NCI-H69 (cell line): ENCODE measurements around the gene PRDX1.
"Not testable (repeated sequence)": the region's sequence is repeated elsewhere in the genome, so short reads cannot be mapped to it uniquely, and the experiment has no call there.

Experiments
- DNase-seq: peaks from one replicate; lab custom pipeline; 2025; lab: John Stamatoyannopoulos, UW

PRDX1 gene

DNA sequence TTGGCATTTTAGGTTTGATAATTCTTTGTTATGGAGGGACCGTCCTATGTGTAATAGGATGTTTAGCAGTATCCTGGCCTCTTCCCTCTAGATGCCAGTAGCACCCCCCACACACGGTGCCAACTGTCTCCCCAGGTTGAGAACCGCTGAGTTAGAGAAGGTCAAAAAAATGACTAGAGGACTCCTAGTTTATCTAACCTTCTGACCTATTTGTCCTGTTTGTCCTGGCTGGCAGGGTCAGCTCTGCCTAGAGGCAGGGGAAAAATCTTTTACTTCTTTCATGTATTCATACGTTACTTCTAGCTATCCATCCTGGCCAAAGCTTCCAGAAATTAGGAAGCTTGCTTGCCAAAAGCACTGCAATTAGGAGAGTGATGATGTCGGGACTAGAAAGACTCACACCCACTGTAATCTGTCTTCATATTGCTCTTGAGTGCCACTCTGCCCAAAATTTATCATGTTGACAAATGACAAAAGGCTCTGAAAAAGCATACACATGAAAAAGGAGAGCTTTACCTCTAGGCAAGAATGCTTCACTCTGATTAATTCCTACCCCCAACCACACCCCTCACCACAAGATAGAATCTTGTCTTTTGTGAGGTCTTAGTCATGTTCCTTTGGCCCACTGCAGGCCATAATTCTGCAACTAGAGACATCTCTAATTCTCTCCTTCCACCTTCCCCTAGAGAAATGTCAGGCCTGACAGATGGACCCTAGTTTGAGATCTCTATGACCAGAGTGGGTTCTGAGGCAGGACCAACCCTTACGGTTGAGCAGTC lies 14.5 kb upstream of the PRDX1 start:
- no peak for DNase-seq

GRCh38 chr1:45531873-45532272 lies 10.2 kb upstream of the PRDX1 start:
- no peak for DNase-seq

GRCh38 chr1:45530632-45531135 lies 9.0 kb upstream of the PRDX1 start:
- no peak for DNase-seq

DNA sequence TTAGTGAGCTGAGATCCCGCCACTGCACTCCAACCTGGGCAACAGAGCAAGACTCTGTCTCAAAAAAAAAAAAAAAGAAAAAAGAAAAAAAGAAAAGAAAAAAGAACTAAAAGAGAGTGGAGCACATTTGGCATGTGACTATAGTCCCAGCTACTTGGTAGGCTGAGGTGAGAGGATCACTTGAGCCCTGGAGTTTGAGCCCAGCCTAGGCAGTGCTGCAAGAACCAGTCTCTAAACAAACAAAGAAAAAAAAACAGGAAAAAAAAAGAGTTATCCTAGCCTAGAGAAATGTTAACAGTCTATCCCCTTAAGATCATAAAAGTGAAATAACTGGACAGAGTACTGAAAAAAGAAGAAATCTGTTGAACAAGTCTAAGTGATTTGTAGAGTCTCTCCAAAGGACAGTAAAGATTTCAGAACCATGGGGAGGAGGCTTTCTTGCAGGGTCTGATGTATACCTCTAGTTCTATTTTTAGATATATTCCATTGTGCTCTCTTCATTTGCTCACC lies 4.5 kb upstream of the PRDX1 start:
- DNase-seq: peak; percentile 34

DNA sequence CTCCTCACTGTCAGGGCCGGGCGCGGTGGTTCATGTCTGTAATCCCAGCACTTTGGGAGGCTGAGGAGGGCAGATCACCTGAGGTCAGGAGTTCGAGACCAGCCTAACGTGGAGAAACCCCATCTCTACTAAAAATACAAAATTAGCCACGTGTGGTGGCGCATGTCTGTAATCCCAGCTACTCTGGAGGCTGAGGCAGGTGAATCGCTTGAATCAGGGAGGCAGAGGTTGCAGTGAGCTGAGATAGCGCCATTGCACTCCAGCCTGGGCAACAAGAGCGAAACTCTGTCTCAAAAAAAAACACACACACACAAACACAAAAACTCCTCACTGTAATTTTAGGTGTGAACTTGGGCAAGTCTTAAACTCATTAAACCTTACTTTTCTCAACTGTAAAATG lies 2.3 kb upstream of the PRDX1 start:
- DNase-seq: not testable (repeated sequence)

GRCh38 chr1:45523516-45523915 lies 1.8 kb upstream of the PRDX1 start:
- DNase-seq: not testable (repeated sequence)

GRCh38 chr1:45522324-45523104 lies 830 bp upstream of the PRDX1 start:
- peak; percentile 31 for DNase-seq

DNA sequence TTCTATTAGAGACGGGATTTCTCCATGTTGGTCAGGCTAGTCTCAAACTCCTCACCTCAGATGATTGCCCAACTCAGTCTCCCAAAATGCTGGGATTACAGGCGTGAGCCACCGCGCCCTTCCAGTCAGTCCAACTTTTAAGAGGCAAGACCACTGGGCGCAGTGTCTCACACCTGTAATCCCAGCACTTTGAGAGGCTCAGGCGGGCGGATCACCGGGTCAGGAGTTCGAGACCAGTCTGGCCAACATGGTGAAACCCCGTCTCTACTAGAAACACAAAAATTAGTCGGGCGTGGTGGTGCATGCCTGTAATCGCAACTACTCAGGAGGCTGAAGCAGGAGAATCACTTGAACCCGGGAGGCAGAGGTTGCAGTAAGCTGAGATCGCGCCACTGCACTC lies 1.9 kb downstream of the PRDX1 start:
- DNase-seq: not testable (repeated sequence)

- peak; percentile 33 for DNase-seq
Observed at GRCh38 chr1:45518910-45519309, 2.8 kb downstream of the PRDX1 start.

- not testable (repeated sequence) for DNase-seq
Observed at GRCh38 chr1:45518366-45518765, 3.3 kb downstream of the PRDX1 start.

GRCh38 chr1:45516465-45516864 lies 5.2 kb downstream of the PRDX1 start:
- no peak for DNase-seq

DNA sequence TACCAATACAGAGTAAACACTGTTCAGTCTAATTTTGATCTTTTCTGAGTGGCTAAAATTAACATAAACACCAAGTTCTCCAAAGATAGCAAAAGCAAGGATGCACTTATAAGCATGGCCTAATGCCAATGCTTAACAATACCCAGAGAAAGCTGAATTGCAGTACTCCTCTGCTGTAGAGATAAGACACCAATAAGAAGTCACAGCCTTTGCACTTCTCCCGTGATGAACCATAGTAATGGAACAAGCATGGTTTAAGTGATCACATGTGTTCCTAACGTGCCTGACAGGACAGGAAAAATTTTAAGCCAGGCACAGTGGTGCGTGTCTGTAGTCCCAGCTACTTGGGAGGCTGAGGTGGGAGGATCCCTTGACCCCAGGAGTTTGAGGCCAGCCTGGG lies 5.6 kb downstream of the PRDX1 start:
- no peak for DNase-seq

- not testable (repeated sequence) for DNase-seq
Observed at GRCh38 chr1:45513532-45514260, 8.0 kb downstream of the PRDX1 start.

DNA sequence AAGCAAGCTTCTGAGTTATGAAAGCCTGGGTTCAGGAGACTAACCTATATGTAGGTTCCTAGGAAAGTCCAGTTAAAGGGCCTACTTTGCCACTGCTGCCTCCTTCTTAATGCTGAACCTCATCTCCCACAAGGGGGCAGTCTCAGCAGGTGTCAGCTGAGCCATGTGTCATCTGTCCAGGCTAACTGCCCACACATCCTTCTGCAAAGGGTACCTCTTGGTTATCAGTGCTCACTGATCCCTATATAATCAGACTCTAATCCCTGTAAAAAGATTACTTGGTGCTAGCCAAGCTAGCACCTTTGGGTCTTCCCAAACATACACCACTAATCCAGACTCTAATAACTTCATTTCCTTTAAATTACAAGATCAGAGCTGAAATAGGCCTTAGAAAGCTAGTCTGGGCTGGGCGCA lies 9.0 kb downstream of the PRDX1 start:
- peak; percentile 59 for DNase-seq

GRCh38 chr1:45510972-45511527 lies 10.6 kb downstream of the PRDX1 start:
- DNase-seq: no peak

GRCh38 chr1:45510036-45510971 lies 11.4 kb downstream of the PRDX1 start:
- DNase-seq: no peak

DNA sequence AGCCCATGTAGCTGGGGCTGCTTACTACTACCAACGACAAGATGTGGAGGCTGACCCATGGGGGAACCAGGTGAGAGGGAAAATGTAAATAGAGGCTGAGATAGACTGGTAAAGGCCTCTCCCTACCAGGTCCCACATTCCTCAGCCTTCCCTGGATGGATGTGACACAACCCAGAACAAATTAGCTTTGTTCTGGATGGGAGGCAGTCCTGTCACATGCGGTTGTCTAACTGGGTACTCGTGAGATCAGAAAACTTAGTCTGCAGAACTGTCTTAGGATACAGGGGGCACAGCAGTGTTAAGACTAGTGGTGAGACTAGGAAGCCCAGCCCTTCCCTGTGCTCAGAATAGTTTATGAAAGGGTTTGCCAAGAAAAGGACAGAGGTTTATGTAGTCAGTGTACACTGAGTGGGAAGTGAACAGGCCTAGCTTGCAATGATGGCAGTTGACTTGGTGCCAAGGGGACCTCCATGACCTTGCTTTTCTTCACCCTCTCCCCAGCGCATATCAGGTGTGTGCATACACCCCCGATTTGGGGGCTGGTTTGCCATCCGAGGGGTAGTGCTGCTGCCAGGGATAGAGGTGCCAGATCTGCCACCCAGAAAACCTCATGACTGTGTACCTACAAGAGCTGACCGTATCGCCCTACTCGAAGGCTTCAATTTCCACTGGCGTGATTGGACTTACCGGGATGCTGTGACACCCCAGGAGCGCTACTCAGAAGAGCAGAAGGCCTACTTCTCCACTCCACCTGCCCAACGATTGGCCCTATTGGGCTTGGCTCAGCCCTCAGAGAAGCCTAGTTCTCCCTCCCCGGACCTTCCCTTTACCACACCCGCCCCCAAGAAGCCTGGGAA lies 13.2 kb downstream of the PRDX1 start:
- DNase-seq: no peak

DNA sequence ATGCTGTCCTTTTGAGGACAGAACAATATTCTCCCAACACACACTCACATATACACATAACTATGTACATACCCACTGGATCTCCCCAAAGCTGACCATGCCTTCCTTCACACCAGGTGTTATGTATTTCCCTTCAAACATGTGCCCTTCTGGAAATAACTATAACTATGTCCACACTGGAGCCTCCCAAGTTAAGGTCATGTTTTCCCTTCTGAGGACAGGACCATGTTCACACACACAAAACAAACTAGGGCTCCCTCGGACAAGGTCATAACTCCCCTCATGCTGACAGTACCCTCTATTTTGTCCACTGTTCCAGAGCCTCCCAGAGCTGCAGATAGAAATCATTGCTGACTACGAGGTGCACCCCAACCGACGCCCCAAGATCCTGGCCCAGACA lies 13.8 kb downstream of the PRDX1 start:
- DNase-seq: no peak

- DNase-seq: no peak
Observed at GRCh38 chr1:45507195-45507594, 14.5 kb downstream of the PRDX1 start.
